ENCODE data around the gene WDR55. TPM values are rescaled to one million over a fixed set of nuclear protein-coding genes. Genes with fewer than 3 reads are reported as not detected.
"Not testable (repeated sequence)": the region's sequence is repeated elsewhere in the genome, so short reads cannot be mapped to it uniquely, and the experiment has no call there.

WDR55 gene
- total RNA-seq, 2 experiments from 2014 or later, result 41.0 to 41.3 TPM

DNA sequence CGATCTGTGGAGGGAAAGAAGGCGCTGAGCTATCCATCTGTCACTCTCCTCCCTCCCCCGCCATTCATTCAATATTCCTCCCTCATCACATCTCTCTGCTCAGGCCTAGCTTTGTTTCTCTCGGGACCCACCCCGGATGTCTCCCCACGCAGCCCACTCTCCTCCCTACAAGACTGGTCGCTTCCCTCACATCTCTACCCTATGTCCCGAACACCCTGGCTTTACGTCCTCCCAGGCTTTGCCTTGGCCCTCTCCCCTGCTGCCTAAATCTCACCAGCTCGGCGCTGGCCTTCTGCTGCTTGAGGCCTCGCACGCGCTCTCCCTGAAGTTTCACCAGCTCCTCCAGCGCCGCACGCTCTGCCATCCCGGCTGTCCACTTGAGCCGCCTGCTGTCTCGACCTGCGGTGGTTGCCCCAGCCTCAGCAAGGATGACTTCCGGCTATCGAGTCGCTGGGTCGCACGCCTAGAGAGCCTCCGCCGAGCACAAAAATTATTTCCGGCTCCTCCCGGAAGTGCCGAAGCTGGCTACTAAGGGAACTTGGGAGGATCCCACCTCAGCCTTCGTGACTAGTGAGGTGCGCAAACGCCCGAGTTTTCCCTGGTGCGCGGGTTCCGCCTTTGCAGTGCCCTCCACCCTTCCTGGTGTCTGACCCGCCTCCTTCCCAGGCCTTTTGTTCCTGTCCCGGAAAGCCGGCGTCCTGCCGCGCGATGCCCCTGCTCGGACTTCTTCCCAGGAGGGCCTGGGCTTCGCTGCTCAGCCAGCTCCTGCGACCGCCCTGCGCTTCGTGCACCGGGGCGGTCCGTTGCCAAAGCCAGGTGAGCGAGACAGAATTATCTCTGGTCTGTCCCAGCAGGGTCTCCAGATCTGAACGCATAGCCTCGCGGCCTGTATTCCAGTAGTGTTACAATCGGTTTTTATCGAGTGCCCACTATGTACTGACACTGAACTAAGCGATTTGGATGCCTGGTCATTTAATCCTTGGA lies 26.5 kb downstream of the WDR55 start, which contains the start of the genes HARS1 and HARS2:
Gene HARS1, minus strand, starts transcription at position 430 of the 984 bp plus-strand sequence. Its CDS starts 66 bp downstream, at position 364.
Gene HARS2, plus strand, starts transcription at position 515 of the 984 bp plus-strand sequence. Its CDS starts 194 bp downstream, at position 709.
- CTCF ChIA-PET, result interaction anchor here (1.3 kb wide), 1 partner anchor 59 kb away, joined by 3 read pairs; no protein-coding TSS in a partner anchor
- POLR2A ChIA-PET, result interaction anchor here (0.6 to 1.9 kb wide), 11 partner anchors 9 to 295 kb away, joined by 3 to 13 read pairs (median 4); partner anchors contain the start of genes APBB3, IK, NDUFA2 and SLC35A4

DNA sequence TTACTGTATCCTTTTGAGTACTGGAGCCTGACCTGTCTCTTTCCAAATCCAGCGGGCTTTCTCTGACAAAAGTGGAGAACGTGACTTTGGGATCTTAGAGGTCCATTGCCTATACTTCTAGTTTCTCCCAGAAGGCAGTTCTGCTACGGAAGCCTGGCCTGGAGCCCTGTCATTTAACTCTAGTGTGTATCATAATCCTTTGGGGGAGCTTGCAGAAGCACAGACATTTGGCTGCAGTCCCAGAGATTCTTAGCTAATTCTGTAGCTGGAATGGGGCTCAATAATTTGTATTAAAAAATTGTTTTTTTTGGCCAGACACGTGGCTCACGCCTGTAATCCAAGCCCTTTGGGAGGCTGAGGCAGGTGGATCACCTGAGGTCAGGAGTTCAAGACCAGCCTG lies 29.6 kb downstream of the WDR55 start:
- ChIA-PET CTCF (no interaction called here), POLR2A (no interaction called here)

DNA sequence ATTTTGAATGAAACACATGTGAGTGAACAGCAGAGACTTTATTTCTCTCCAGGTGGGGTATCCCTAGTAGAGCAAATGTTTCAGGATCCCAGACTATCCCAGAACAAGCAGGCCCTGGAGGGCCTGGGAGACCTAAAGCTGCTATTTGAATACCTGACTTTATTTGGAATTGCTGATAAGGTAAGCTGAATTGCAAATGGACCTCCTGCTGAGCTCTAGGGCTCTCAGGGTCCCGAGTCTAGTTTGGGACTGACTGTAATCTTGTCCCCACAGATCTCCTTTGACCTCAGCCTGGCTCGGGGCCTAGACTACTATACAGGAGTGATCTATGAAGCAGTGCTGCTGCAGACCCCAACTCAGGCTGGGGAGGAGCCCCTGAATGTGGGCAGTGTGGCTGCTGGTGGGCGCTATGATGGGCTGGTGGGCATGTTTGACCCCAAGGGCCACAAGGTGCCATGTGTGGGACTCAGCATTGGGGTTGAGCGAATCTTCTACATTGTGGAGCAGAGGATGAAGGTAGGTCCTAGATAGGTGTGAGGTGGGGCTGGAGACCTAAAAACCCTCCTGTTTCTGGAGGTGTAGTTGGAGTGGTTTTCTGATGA lies 32.3 kb downstream of the WDR55 start:
- ChIA-PET POLR2A (no interaction called here), CTCF (interaction anchor here (0.6 to 1.1 kb wide), 2 partner anchors 14 to 322 kb away, joined by 3 read pairs; no protein-coding TSS in a partner anchor)

DNA sequence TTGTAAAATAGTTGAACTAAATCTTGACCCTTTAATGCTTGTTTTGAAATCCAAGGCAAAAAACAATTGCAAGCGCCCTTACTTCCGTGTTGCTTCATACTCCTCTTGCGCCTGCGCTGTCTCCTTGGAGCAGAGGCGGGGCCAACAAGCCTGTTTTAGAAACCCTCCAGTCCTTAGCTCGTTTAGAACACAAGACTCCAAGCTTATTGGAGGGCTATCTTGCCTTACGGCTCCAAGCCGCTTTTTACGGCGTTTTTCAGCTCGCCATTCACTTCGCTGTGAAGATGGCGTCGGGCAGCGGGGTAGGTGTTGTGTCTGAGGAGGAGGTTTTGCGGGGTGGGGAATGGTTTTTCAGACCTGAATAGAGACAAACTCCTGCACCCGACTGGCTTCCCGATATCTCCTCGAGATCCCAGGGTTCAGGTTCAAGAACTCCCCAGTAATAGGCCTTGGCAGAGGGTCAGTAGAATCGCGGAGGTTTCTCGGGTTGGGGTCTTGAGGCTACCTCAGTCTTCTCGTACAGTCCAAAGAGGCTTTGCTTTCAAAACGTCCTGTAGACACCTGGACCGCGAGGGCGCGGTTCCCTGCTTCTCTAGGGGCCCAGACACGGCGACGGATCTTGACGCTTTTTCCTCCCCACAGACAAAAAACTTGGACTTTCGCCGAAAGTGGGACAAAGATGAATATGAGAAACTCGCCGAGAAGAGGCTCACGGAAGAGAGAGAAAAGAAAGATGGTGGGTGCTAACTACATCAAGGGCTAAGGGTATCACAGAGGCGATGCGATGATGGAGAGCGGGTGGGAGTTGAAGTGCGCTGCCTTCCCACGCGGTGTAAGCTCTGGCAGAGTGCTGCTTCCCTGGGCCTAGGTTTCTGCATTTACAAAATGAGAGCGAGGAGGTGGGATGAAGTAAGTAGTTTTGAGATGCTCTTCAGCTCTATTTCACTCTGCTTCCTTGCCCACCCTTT lies 35.8 kb downstream of the WDR55 start, which contains the start of gene ZMAT2:
Gene ZMAT2, plus strand, starts transcription at position 271 of the 968 bp plus-strand sequence. Its CDS starts 14 bp downstream, at position 285.
- ChIA-PET POLR2A (interaction anchor here (0.5 to 2.0 kb wide), 5 partner anchors 10 to 145 kb away, joined by 3 to 13 read pairs (median 5); partner anchors contain the start of genes HARS1, HARS2, IK and NDUFA2), CTCF (interaction anchor here (0.9 to 1.1 kb wide), 2 partner anchors 58 to 456 kb away, joined by 3 to 5 read pairs; no protein-coding TSS in a partner anchor)

DNA sequence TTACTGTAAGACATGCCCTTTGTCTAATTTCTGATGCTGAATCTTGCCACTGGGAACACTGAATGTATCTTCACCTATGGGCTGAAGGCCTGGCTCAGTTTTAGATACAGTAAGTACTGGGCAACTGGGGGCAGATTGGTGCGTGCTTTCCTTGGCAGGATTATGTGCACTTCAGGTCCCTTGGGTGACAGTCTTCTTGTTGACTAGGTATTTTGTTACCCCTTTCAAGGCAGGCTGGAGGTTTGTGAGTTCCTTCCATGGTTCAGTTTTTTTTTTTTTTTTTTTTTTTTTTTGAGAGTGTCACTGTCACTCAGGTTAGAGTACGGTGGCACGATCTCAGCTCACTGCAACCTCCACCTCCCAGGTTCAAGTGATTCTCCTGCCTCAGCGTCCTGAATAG lies 43.1 kb downstream of the WDR55 start:
- POLR2A ChIA-PET, result no interaction called here
- CTCF ChIA-PET, result no interaction called here

DNA sequence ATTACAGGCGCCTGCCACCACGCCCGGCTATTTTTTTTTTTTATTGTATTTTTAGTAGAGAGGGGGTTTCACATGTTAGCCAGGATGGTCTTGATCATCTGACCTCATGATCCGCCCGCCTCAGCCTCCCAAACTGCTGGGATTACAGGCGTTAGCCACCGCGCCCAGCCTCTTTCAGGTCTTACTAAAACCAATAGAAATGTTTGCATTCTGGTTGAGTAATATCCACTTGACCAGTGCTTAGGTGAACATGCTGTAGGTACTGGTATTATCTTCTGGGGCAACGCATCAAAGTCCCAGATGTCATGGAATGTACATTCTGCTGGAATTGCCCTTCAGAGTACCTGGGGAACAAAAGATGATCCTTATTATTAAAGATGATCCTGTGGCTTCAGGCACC lies 44.1 kb downstream of the WDR55 start:
- CTCF ChIA-PET, result not testable (repeated sequence)

DNA sequence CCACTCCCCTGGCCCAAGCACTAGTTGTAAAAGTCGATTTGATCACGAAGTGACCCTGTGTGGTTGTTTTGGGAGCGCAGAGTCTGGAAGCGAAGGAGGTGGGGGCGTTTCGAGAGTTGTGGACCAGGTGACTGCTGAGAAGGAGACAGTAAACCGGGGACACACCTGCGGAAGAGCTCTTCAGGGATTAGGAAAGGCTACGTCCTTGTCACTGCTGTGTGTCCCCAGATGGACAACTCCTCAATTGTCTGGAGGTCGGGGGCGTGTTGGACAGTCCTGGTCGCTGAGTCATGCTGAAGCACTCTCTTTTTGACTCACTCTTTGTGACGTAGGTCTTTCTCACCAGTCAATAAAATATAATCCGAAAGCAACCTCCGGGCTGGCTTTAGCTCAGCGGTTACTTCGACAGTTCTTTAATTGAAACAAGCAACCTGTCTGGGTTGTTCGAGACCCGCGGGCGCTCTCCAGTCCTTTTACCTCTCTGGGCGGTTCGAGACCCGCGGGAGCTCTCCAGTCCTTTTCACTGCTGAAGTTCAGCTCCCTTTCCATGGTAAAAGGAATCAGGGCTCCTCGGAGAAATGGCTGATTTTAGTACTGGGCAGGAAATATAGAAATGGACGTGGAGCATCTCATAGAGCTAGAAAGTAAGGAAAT lies 46.3 kb downstream of the WDR55 start:
- ChIA-PET POLR2A (interaction anchor here (0.9 to 2.5 kb wide), 3 partner anchors 11 to 20 kb away, joined by 5 to 10 read pairs (median 7); partner anchors contain the start of genes HARS1, HARS2 and ZMAT2), CTCF (interaction anchor here (0.6 to 1.9 kb wide), 9 partner anchors 9 to 881 kb away, joined by 3 to 7 read pairs (median 3); no protein-coding TSS in a partner anchor)

More for the DNA sequence above, 44.1 kb downstream of the WDR55 start:
- POLR2A ChIA-PET, result not testable (repeated sequence)

DNA sequence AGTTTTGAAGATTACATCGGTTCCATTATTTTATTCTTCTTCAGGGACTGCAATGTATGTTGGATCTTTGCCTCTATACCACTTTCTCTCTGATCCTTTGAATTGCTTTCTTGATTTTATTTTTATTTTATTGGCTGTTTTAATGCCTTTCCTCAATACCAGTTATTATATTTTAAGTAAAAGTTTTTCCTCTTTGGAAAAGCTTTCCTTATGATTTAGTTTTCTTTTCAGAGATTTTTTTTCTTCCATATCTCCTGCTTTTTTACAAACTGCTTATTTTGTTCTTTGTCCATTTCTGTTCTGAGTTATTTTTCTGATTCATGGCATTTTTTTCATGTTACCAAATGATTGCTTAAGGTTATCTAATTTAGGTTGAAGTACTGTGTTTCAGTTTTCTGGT lies 47.1 kb downstream of the WDR55 start:
- ChIA-PET POLR2A (interaction anchor here (0.6 to 2.5 kb wide), 3 partner anchors 11 to 375 kb away, joined by 4 to 10 read pairs (median 5); partner anchors contain the start of genes HARS1, HARS2 and ZMAT2), CTCF (interaction anchor here (0.8 to 1.9 kb wide), 5 partner anchors 8 to 880 kb away, joined by 3 to 7 read pairs (median 4); no protein-coding TSS in a partner anchor)

DNA sequence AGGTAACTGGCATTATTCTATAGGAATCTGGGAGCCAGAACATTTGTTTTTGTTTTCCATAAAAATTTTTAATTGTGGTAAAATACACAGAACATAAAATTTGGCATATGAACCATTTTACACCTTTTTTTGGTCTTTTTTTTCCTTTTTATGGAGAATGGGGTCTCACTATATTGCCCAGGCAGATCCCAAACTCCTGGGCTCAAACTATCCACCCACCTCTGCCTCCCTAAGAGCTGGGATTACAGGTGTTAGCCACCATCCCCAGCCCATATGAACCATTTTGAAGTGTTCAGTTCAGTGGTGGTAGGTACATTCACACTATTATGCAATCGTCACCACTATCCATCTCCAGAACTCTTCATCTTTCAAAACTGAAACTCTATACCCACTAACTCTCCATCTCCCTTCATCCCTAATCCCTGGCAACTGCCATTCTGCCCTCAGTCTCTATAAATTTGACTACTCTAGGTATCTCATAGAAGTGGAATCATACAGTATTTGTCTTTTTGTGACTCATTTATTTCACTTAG lies 48.9 kb downstream of the WDR55 start:
- ChIA-PET POLR2A (interaction anchor here (0.7 kb wide), 1 partner anchor 12 kb away, joined by 9 read pairs; no protein-coding TSS in a partner anchor), CTCF (no interaction called here)

DNA sequence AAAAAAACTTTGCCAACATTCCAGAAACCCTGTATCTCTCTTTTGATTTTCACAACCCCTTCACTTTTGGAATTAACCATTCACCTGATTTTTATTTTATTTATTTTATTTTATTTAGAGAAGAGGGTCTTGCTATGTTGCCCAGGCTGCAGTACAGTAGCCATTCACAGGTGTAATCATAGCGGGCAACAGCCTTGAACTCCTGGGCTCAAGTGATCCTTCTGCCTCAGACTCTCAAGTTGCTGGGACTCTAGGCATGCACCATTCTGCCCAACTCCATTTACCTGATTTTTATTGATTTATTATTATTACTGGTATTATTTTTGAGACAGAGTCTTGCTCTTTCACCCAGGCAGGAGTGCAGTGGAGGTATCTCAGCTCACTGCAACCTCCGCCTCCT lies 51.5 kb downstream of the WDR55 start:
- CTCF ChIA-PET, POLR2A ChIA-PET: not testable (repeated sequence)

DNA sequence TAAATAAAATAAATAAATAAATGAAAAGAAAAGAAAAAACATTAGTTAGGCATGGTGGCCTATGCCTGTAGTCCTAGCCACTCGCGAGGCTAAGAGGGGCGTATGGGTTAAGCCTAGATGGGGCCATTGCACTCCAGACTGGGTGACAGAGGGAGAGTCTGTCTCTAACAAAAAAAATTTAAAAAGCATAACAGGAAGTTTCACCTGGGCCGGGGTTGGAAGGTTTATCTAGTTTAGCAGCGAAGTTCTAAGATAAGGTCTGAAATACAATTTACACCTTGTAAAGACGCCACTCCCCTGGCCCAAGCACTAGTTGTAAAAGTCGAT lies 53.5 kb downstream of the WDR55 start:
- CTCF ChIA-PET, result interaction anchor here (0.7 kb wide), 1 partner anchor 366 kb away, joined by 3 read pairs; no protein-coding TSS in a partner anchor
- POLR2A ChIA-PET, result no interaction called here

DNA sequence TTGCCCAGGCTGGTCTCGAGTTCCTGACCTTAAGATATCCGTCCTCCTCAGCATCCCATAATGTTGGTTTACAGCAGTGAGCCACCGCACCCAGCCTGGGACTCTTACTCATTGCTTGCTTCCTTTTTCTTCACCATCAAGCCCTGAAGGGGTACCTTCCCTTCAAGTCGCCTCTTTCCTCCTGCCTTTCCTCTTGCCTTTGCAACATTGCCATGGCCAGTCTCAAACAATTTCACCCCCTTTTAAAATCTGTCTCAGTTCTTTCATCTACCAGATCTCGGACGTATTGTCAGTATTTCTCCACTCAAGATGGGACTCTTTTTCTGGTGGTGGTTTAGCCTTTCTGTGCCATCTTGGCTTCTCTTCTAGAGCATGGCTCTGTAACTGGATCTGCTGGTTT lies 56.0 kb downstream of the WDR55 start:
- POLR2A ChIA-PET, result not testable (repeated sequence)
- CTCF ChIA-PET, result interaction anchor here (1.2 to 1.3 kb wide), 2 partner anchors 10 to 476 kb away, joined by 4 to 6 read pairs; no protein-coding TSS in a partner anchor

DNA sequence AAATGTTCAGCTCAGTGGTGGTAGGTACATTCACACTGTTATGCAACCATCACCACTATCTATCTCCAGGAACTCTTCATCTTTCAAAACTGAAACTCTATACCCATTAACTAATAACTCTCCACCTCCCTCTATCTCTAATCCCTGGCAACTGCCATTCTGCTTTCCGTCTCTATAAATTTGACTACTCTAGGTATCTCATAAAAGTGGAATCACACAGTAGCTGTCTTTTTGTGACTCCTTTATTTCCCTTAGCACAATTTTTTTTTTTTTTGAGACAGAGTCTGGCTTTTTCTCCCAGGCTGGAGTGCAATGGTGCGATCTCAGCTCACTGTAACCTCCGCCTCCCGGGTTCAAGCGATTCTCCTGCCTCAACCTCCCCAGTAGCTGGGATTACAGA lies 56.7 kb downstream of the WDR55 start:
- POLR2A ChIA-PET, CTCF ChIA-PET: not testable (repeated sequence)

Other genes with a start within 250 kb of the WDR55 start
- 10 to 100 TPM; 13.6 to 14.1 TPM for gene EIF4EBP3, start 117.2 kb upstream of the WDR55 start, total RNA-seq
- 10 to 100 TPM; 64.3 to 68.2 TPM for gene SRA1, start 107.4 kb upstream of the WDR55 start, total RNA-seq
- 10 to 100 TPM; 14.1 to 15.3 TPM for gene APBB3, start 100.3 kb upstream of the WDR55 start, total RNA-seq
- 100 to 1,000 TPM; 116 TPM for gene SLC35A4, start 100.1 kb upstream of the WDR55 start, total RNA-seq
- under 1 TPM; 0.44 to 0.70 TPM for gene CD14, start 31.7 kb upstream of the WDR55 start, total RNA-seq
- 10 to 100 TPM; 34.6 to 35.3 TPM for gene TMCO6, start 25.5 kb upstream of the WDR55 start, total RNA-seq
- 10 to 100 TPM; 70.9 to 76.7 TPM for gene NDUFA2, start 17.3 kb upstream of the WDR55 start, total RNA-seq
- 10 to 100 TPM; 89.9 to 96.8 TPM for gene IK, start 17.1 kb upstream of the WDR55 start, total RNA-seq
- gene DND1, start 8.7 kb downstream of the WDR55 start, total RNA-seq, result 1 to 10 TPM; 3.2 to 3.4 TPM
- 100 to 1,000 TPM; 100 to 101 TPM for gene HARS1, start 26.5 kb downstream of the WDR55 start, total RNA-seq
- 10 to 100 TPM; 22.6 to 25.8 TPM for gene HARS2, start 26.6 kb downstream of the WDR55 start, total RNA-seq
- 10 to 100 TPM; 69.5 to 73.0 TPM for gene ZMAT2, start 35.5 kb downstream of the WDR55 start, total RNA-seq
- gene PCDHA1, start 121.2 kb downstream of the WDR55 start, total RNA-seq, result not detected
- not detected for gene PCDHA2, start 129.9 kb downstream of the WDR55 start, total RNA-seq
- gene PCDHA3, start 136.2 kb downstream of the WDR55 start, total RNA-seq, result not detected
- gene PCDHA4, start 142.2 kb downstream of the WDR55 start, total RNA-seq, result not detected
- not detected for gene PCDHA5, start 156.7 kb downstream of the WDR55 start, total RNA-seq
- not detected for gene PCDHA6, start 163.1 kb downstream of the WDR55 start, total RNA-seq
- not detected for gene PCDHA7, start 169.4 kb downstream of the WDR55 start, total RNA-seq
- gene PCDHA8, start 176.3 kb downstream of the WDR55 start, total RNA-seq, result not detected
- not detected for gene PCDHA9, start 183.5 kb downstream of the WDR55 start, total RNA-seq
- gene PCDHA10, start 191.0 kb downstream of the WDR55 start, total RNA-seq, result not detected
- gene PCDHA11, start 204.1 kb downstream of the WDR55 start, total RNA-seq, result not detected
- not detected for gene PCDHA12, start 210.4 kb downstream of the WDR55 start, total RNA-seq
- not detected for gene PCDHA13, start 217.2 kb downstream of the WDR55 start, total RNA-seq

All from activated CD8-positive, alpha-beta memory T cell treated with anti-CD3 and anti-CD28 coated beads for 36 hours (primary cell).